HG02759 (cell line): ENCODE data around the gene SNX7.

Source experiments
- ATAC-seq: cut with Tn5 transposase; IDR thresholded peaks from one replicate; pipeline ENCODE4 v1.9.1; 2021; ENCODE audit warnings: mild to moderate bottlenecking, moderate library complexity; ENCODE audit not compliant: unreplicated experiment

SNX7 gene

DNA sequence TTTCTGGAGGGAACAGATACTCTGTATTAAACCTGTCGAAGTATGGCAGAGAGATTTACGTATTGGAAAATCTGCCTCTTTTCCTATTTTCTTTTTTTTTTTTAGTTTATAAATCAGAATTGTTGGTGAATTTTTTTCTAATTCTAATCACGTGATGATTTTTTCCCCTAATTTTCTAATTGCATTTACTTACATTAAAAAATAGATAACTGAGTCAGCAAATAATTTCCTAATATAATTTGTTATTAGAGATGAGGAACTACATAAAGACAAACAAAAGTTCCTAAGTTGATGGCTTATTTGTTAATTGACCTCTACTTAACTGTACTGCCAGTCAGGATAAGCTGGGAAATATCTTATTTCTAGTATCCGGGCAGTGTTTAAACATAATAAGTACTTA is 34.6 kb downstream of the SNX7 start:
- ATAC-seq: no peak

- no peak for ATAC-seq
These were observed 36.3 kb downstream of the SNX7 start for GRCh38 chr1:98697781-98698180.

DNA sequence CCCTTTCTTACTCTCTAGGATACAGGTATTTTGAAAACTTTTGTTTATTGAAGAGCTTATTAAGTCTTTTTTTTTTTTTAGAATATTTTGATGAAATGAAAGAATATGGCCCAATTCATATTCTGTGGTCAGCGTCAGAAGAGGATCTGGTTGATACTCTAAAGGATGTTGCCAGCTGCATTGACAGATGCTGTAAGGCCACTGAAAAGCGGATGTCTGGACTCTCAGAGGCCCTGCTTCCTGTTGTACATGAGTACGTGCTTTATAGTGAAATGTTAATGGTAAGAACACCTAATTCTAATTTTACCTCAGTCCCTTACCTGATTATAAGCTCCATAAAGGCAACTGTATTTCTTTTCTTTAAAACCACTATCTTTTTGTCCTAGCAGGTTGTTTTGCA is 37.1 kb downstream of the SNX7 start:
- no peak for ATAC-seq

DNA sequence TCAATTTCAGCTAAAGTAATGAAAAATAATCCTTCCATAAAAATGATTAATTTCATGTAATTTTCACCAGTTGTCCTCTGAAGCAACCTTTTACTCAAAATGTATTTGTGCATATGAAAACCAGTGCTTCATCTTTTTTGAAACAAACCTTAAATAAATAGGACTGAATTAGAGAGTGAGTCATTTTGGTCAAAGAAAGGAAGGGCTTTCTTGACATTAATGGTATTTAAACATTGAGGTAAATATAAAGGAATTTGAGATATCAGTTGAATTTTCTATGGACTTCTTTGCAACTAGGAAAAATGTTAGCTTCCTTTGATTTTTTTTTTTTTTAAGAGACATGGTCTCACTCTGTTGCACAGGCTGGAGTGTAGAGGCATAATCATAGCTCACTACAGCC is 38.7 kb downstream of the SNX7 start:
- no peak for ATAC-seq

DNA sequence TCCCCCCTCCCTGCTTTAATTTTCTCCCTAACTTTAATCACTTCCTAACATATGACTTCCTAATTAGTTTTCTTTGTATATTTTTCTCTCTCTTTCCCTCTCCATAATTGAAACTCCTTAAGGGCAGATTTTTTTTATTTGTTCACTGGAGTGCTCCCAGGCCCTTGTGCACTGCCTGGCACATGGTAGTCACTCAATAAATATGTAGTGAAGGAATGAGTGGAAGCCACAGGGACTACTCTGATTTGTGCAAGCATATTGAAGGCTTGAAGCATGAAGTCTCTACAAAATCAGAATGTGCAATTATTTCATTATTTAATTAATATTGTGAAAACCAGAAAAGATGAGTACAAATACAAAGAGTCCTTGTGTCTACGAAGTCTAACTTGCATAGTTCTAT is 41.5 kb downstream of the SNX7 start:
- ATAC-seq: no peak

- no peak for ATAC-seq
These were observed 43.0 kb downstream of the SNX7 start for GRCh38 chr1:98704474-98704873.

GRCh38 chr1:98704971-98705370 is 43.5 kb downstream of the SNX7 start:
- ATAC-seq: no peak

DNA sequence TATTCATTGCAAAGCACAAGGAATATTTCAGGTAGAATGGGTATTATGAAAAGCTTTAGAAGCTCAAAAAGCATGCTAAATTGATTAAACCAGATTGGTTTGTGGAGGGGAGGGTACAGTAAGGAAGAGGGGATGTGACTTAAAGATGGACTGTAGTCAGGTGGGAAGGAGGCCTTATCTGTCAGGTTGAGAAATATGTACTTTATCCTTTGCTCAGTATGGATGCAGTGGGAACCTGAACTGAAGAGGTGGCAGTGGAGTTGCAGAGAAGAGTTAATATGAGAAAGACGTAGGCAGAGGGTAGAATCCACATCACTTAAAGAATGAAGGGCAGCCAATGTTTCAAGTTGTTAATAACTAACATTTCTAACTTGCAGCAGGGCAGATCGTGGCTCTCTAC is 44.1 kb downstream of the SNX7 start:
- no peak for ATAC-seq

GRCh38 chr1:98706173-98706843 is 44.8 kb downstream of the SNX7 start:
- no peak for ATAC-seq

- ATAC-seq: no peak
These were observed 46.0 kb downstream of the SNX7 start for GRCh38 chr1:98707556-98707955.

DNA sequence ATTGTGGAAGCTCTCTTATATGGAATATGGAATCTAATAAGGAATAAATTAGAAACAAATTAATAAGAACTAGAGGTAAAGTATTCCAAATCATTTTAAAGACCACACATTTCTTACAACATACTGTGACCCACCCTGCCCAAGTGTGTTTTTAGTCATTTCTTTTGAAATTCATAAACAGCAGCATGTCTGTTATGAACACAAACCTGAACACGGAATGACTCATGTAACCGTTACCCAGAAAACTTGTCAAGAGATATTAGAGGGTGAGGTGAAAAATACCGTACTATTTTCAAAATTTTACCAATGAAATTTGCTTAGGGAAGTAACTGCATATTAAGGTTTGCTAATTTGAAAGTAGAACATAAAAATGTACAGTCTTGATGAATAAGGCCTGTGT is 48.4 kb downstream of the SNX7 start:
- no peak for ATAC-seq

DNA sequence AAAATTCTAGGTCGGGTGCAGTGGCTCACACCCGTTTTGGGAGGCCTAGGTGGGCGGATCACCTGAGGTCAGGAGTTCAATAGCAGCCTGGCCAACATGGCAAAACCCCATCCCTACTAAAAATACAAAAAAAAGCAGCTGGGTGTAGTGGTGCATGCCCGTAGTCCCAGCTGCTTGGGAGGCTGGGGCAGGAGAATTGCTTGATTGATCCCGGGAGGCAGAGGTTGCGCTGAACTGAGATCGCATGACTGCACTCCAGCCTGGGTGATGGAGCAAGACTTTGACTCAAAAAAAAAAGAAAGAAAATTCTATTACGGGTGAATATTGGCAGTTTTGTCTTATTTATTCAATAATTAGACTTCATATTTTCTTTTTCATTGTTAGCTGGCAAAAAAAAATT is 62.1 kb downstream of the SNX7 start:
- no peak for ATAC-seq

- ATAC-seq: no peak
These were observed 71.7 kb downstream of the SNX7 start for GRCh38 chr1:98732985-98733781.

DNA sequence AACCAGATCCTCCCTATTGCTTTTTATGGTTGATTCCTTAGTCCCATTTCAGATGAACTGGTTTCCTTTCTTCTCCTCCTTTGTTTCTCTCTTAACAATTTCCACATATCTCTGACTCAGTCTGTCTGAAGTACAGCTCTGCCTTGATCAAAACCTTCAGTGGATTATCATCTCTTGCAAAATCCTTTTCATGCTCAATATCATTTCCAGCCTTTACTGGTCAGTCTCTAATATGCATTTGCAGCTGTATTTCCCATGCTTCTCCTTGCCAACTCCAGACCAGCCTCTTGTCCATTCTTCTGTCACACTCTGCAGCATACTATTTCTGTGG is 72.2 kb downstream of the SNX7 start:
- no peak for ATAC-seq

GRCh38 chr1:98735756-98736155 is 74.2 kb downstream of the SNX7 start:
- ATAC-seq: no peak

- no peak for ATAC-seq
These were observed 76.3 kb downstream of the SNX7 start for GRCh38 chr1:98737835-98738234.

- no peak for ATAC-seq
These were observed 78.2 kb downstream of the SNX7 start for GRCh38 chr1:98739762-98740161.

DNA sequence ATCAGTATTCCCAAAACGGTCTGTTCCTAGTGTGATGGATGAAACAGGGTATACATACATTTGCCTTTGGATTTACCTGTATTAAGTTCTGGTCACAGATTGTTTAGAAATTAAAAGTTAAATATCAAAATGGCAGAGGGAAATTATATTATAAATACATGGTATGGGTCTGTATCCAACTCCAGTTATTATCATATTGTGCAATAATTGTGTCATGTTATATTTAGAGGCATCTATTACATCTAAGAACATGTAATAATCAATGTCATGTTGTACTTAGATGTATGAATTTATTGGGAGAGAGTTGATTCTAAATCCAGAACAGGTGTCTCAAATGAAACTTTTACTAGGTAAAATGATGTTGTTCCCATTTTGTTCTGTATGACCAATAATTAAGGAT is 79.6 kb downstream of the SNX7 start:
- ATAC-seq: no peak

- no peak for ATAC-seq
These were observed 87.7 kb downstream of the SNX7 start for GRCh38 chr1:98749152-98749756.

GRCh38 chr1:98754176-98754575 is 92.7 kb downstream of the SNX7 start:
- ATAC-seq: no peak

DNA sequence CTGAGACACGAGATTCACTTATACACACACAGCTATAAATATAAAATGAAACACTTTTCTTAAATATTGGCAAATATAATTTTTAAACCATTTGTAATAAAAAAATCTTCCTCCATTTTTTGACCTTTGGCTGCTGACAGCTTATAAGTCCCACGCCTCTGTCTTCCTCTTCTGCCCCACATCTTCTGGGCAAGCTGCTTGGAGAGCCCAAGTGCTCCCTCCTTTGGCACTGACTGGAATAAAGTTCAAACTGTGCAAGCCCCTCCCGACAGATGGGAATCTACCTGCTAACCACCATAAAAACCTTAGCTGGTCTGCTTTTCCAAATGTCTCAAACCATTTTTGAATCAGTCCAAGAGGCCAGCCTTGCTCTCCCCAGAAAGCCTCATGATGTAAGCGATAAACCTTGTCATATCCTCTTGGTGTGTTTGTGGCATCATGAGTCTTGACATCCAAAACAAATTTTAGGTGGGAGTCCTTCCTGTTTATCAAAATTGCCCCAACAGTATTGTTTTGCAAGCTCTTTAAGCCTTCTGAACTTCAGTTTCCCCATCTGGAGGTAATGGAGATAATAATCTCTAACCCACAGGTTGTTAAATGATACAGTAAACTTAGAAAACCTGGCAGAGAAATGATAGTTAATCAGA is 99.8 kb downstream of the SNX7 start:
- ATAC-seq: no peak
